ENCODE data around the gene SOST.

SOST gene

GRCh38 chr17:43740541-43740940, 18.1 kb downstream of the SOST start:
- DNase-seq: no peak

GRCh38 chr17:43737722-43738121, 20.9 kb downstream of the SOST start:
- no peak for DNase-seq

- DNase-seq: no peak
Observed at GRCh38 chr17:43736389-43736788, 22.2 kb downstream of the SOST start.

- no peak for DNase-seq
Observed at GRCh38 chr17:43734376-43734775, 24.2 kb downstream of the SOST start.

- no peak for DNase-seq
Observed at GRCh38 chr17:43733956-43734355, 24.6 kb downstream of the SOST start.

- no peak for DNase-seq
Observed at GRCh38 chr17:43732958-43733357, 25.6 kb downstream of the SOST start.

GRCh38 chr17:43728081-43728480, 30.5 kb downstream of the SOST start:
- DNase-seq: no peak

GRCh38 chr17:43723697-43724359, 34.8 kb downstream of the SOST start:
- no peak for DNase-seq

GRCh38 chr17:43722870-43723665, 35.5 kb downstream of the SOST start:
- no peak for DNase-seq

- DNase-seq: no peak
Observed at GRCh38 chr17:43722269-43722619, 36.3 kb downstream of the SOST start.

- DNase-seq: no peak
Observed at GRCh38 chr17:43721537-43722268, 36.9 kb downstream of the SOST start.

- peak; percentile 67 for DNase-seq
Observed at GRCh38 chr17:43720311-43721060, 38.1 kb downstream of the SOST start.

- no peak for DNase-seq
Observed at GRCh38 chr17:43719578-43719977, 39.0 kb downstream of the SOST start.

GRCh38 chr17:43718544-43718943, 40.0 kb downstream of the SOST start:
- DNase-seq: no peak

GRCh38 chr17:43717913-43718312, 40.7 kb downstream of the SOST start:
- no peak for DNase-seq

GRCh38 chr17:43714465-43715149, 44.0 kb downstream of the SOST start:
- no peak for DNase-seq

- DNase-seq: no peak
Observed at GRCh38 chr17:43713494-43714162, 45.0 kb downstream of the SOST start.

- DNase-seq: no peak
Observed at GRCh38 chr17:43712397-43712796, 46.2 kb downstream of the SOST start.

- DNase-seq: no peak
Observed at GRCh38 chr17:43710101-43710500, 48.5 kb downstream of the SOST start.

GRCh38 chr17:43709210-43709609, 49.4 kb downstream of the SOST start:
- no peak for DNase-seq

- no peak for DNase-seq
Observed at GRCh38 chr17:43707184-43707583, 51.4 kb downstream of the SOST start.

GRCh38 chr17:43706235-43706634, 52.4 kb downstream of the SOST start:
- DNase-seq: no peak

Measured in activated gamma-delta T cell treated with Interleukin-2 at 50 U/mL for 16 hours (primary cell).